Hematopoietic multipotent progenitor cell treated with erythropoietin and hydrocortisone succinate and interleukin-3 and kit ligand, for 8 days (in vitro differentiated cells): ENCODE data around the gene ZNRF3.

ENCODE experiments used
- DNase-seq: peaks from one replicate; pipeline ENCODE4 v3.0.0-alpha.2; 2015

ZNRF3 gene

DNA sequence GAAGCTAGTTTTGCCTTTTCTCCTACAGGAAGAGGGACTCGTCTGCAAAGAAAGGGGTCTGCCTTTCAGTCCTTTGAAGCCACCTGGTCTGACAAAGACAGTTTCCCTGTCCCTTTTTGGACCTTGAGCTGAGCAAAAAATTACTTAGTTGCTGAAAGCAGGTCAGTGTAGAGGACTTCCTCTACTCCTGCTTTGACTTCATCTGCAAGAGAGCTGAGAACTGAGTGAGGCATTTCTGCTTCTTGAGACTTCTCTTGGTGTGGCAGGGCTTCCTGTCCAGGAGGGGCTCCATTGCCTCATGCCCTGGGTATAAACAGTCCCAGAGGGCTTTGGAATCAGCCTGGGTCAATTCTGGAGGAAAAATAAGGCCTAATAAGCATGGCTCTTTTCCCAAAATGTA is 73.1 kb downstream of the ZNRF3 start:
- no peak for DNase-seq

DNA sequence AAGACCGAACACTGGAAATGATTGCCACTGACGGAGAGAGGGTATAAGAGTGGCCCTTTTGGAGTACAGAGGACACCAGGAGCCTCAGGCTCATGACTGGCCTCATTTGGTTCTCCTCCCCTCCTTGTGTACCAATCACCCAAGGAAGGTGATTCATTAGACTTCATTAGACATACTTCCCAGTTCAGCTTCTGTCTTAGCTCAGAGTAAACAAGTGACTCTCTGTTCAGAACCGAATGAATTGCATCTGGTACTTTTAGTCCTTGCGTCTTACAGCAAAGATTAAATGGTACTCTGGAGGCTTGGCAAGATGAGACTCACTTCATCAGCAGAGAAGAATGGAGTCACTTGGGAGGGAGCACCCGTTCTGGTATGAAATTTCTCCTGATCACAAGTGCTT is 75.2 kb downstream of the ZNRF3 start:
- no peak for DNase-seq

DNA sequence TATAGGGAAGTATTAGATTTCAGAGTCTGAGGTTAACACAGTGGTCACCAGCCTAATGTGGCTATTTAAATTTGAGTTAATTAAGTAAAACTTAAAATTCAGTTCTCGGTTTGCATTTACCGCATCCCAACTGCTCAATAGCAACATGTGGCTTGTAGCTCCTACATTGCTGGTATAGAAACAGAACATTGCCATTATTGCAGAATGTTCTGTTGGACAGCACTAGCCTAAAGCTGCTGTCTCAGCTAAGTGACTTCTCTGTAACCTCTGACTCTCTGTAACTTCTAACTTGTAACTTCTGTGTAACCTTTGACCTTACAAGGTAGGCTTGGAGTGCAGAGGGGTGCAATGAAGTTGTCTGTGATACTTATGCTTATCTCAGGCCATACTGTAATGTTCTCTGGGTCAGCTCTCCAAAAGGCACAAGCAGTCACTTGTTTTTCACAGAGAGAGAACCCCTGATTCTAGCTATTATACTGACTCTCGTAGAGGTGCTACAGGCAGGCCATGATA is 78.7 kb downstream of the ZNRF3 start:
- DNase-seq = no peak

DNA sequence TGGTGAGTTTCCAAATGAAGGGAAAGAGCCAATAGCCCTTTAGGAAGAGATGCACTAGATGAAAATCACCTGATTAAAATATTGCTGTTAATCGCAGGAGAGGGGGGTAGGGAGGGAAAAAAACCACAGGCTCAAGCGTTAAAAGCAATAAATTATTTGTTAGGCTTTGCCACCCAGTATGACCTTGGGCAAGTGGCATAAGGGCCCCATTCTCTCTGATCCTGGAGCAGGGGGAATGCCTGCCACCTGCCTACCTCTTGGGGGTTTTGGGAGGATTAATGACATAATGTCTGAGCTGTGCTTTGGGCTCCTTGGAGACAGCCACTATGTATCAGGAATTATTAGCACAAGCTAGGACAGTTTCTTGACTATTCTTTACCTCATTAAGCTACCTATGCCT is 80.0 kb downstream of the ZNRF3 start:
- DNase-seq = no peak

DNA sequence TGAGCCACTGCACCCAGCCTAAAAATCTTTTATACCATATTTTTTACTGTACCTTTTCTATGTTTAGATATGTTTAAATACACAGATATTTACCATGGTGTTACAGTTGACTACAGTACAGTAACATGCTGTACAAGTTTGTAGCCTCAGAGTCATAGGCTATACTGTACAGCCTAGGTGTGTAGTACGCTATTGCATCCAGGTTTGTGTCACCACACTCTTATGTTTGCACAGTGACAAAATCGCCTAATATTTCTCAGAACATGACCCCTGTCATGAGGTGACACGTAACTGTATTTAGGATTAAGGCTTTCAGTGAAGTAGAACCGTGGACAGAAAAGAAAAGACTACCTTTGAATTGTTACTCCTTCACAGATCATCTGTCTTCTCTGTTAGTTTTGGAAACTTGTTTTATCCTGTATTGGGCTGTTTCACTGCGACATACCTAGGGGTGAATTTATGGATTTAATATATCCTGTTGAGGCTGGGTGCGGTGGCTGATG is 83.8 kb downstream of the ZNRF3 start:
- no peak for DNase-seq

DNA sequence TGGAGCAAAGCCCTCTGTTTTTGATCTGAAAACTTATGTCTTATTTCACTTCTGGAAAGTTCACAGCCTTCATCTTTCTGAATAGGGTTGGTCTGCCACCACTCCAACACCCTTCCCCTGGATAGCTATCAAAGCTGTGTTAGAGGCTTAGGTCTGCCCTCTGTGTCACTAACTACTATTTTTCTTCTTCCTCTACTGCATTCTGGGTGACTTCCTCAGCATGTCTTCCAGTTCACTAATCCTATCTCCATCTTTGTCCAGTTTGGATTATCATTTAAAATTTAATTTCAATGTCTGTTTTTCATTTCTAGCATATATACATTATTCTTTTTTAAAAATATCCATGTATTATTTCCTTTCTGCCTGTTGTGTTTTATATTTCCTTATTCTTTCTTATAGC is 84.6 kb downstream of the ZNRF3 start:
- no peak for DNase-seq

DNA sequence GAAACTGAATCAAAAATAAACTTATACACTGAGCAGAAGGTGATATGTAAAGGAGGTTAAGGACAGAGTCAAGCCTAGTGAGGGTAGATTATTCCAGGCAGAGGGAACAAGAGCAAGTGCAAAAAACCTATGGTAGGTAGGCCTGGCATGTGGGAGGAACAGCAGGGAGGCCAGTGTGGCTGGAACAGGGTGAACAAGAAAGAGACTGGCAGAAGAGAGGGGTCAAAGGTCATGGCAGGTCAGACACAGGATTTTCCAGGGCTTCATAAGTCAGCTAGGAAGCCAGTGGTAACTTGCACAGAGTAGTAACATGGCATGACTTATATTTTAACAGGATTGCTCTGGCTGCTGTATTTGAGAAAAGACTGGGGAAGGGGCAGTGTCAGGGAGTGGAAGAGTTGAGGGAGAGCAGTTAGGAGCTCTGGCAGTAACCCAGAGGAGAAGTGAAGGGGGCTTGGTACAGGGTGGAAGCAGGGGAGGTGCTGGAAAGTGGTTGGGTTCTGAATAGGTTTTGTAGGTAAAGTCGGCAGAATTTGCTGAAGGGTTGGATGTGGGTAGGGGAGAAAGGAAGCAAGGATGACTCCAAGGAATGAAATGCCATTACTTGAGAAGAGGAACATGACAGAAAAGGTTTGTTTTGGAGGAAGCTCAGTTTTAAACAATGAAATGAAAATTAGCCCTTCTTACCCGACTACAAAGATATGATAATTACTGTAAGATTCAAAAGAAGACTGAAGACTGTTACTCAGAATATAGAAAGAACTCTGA is 86.2 kb downstream of the ZNRF3 start:
- no peak for DNase-seq

DNA sequence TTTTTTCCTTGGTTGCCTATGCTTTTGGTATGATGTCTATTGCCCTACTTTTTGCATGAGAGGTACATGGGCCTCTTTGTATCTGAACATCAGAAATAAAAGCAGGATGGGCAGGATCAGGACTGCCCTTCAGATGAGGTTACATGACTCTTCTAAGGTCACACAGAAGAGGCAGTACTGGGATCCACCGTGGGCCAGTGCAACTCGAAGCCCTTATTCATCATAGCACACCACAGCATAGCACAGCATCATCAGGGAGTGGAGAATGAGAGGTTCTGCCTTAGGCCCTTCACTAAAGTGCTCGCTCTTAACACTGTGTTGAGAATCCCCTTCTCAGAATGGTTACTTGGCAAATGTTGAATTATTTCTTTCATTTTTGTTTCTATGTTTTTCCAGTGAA is 90.0 kb downstream of the ZNRF3 start:
- DNase-seq = no peak

DNA sequence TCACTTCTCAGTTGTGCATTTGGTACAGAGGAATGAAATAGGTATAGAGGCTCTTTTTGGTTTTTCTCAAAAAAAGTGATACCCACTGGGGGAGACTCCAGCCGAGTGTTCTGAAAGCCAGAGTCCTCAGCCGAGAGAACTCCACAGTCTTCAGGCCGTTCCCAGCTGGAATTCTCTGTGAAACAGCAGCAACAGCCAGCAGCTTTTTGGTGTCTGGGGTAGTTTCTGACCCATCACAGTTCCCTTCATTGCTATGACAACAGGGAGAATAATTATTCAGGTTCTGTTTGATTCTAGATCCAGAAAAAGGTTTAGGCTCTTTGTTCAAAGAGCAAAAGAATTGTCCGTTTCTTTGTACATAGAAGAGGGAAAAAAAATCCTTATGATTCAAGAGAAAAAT is 93.7 kb downstream of the ZNRF3 start:
- DNase-seq = no peak

DNA sequence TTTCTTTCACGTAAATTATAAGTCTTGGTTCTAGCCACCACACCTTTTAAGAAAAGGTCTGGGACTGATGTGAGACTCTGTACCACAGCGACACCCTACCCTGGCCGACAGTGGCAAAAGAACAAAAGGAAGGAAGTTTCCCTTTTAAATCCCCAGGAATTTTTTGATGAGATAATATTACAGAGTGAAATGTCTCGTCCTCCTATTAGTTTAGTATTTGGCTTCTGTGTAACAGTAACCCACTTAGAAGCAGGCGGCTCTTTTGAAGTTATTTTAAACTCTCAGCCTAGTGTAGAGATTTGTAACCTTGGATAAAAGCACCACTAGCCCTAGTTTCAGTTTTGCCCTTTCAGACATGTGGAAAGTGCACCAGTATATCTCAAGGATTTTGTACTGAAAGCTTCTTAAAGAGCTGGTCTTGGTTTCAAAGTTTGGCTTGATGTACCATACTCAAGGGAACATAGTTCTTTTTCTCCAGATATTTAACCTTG is 94.2 kb downstream of the ZNRF3 start:
- DNase-seq = no peak

DNA sequence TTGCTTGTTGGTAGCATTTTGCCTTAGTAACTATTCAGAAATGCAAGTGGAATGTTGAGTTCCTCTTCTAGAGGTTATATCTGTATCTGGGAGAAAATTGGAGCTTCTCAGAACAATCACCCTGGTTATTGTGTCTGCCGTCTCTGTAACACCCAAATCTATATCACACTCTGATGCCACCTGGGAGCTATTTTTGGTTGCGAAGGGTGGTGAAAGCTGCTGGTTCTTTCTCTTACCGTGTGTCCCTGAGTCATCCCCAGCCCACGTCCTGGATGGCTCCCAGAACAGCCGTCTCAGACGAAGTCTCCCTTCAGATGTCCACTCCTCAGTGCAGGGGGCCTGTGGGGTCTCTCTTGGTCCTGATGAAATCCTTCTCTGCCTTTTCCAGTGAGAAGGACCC is 94.8 kb downstream of the ZNRF3 start:
- no peak for DNase-seq

DNA sequence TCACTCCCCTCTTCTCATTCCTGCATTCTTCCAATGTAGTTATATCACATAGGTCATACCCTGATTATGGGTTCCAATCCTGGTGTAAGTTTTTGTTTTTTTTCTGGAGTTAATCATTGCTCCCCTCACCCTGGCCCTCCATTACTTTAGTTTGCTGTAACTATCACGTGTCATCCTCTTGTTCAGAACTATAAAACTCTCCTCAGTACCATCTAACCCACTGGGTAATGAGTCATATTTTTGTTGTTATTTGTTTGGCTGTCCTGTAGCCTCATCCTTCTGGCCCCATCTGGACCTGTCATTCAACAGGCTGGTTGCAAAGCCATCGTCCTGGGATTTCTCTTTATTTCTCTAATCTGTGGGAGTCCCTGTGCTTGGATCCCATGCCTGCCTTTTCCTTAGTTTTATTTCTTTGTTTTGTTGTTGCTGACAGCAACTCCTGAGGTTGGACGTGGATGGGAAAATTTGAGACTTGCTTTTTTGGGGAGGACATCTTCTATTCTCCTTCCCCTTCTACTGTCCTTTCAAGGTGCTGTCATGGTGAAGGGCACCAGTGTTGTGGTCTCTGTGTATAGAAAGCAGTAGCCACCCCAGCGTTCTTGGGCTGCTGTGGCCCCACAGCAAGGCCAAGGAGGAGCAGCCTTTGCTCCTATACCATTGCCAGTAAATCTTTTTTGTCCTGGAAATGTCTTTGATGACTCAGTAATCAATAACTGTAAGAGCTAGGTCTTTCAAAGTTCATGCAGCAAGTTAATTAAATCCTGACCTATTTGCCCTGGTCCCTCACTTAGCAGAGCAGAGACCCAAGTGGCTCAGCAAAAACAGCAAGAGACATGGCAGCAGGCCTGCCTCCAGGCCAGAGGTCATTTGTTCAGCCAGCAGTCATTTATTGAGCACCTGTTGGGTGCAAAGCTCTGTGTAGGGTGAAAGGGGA is 95.8 kb downstream of the ZNRF3 start:
- DNase-seq = no peak

DNA sequence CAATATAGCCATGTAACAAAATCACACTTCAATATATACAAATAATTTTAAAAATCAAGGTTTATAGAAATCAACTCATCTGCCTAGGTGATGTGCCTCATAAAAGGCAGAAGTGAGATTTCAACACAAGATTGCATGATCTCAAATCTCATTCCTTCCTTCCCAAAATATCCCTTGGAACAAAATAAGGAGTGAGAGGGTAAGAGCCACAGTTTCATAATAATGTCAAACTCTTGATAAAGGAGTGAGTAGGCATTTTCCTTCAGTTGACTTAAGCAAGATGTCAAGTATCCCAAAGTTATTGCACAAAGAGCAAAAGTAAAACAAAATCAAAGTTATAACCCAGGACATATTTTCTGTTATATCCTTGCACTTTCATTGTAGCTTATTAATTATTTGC is 97.0 kb downstream of the ZNRF3 start:
- no peak for DNase-seq

DNA sequence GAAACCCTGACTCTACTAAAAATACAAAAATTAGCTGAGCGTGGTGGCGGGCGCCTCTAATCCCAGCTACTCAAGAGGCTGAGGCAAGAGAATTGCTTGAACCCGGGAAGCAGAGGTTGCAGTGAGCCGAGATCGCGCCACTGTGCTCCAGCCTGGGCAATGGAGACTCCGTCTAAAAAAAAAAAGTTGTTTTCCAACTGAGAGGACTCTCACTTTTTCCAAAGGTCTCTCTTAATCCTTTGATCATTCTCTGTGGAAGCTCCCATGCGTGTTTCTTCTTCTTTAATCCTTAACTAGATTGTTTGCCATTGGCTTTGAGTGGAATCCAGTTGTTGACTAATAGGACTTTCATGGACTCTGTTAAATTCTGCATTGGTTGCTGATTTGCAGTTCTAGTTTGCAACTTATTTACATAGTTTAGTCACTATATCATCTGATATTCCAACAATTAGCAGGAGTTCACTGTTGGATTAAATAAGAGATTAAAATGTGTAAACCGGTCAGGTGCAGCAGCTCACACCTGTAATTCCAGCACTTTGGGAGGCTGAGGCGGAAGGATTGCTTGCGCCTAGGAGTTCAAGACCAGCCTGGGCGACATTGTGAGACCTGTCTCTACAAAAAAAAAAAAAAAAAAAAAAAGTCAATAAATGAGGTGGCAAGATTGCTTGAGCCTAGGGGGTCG is 98.6 kb downstream of the ZNRF3 start:
- no peak for DNase-seq

DNA sequence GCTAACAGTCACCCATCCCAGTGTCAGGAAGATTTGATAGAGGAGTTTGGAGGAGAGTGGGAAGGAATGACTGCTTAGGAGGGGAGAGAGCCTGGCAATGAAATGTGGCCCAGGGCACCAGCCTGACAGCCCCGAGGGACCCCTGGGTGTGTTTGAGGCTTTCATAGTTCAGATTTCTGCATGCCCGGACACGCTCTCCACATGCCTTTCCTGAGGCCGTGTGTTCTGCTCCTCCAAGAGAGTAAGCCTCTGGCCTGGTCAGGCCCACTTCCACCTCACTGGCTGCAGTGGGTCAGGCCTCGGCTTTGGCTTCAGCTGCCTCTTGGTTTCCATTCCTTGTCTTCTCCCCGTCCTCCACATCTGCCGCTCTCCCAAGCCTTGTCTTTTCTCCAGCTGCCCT is 99.8 kb downstream of the ZNRF3 start:
- no peak for DNase-seq

DNA sequence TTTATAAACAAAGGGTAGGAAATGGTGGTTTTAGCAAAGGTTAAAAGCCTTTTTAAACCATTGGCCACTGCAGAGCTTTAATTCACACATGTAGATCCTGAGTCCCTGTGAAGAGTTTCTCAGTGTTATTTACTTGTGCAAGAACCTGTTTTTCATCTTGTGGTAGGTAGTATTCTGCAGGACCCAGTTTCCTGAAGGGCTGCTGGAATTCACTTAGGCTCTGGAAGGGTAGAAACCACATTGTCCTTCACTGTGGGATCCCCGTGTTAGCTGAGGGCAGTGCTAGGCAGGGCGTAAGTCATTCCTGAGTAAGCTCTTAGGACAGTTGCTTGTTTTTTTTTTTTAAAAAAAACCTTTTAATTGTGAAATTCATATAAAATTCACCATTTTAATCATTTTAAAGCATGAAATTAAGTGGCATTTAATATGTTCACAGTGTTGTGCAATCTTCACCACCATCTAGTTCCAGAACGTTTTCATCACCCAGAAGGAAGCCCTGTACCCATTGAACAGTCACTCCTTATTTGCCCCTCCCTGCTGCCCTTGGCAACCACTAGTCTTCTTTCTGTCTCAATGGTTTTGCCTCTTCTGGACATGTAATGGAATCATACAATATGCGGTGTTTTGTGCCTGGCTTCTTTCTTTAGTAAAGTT is 100.5 kb downstream of the ZNRF3 start:
- DNase-seq = no peak

DNA sequence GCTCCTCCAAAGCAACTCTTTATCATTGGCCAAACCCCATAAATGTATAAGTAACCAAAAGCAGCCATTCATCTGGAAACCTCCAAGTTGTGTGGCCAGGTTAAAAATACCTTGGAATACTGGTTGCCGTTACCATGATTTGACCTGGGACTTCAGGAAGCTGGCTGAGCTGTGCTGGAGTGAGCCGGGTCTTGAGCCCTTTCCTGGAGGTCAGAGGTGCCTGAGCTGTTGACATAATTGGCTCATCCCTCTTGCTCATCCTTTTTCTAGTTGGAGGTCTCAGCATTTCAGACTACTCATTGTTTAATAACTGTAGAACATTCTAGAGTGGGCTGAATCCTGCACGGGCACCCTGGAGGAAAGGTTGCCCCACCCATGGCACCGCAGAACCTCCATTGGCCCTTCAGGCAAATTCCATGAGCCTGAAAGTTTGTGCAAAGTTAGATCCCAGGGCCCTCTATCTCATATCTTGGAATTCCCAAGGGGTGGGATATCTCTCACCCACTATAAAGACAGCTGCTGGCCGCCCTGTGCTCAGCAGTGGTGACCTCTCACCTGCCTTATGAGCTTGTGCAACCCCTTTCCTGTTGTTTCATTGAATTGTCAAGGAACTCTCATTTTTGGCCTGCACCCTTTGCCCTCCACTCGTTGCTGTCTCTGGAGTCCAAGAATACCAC is 101.2 kb downstream of the ZNRF3 start:
- no peak for DNase-seq

DNA sequence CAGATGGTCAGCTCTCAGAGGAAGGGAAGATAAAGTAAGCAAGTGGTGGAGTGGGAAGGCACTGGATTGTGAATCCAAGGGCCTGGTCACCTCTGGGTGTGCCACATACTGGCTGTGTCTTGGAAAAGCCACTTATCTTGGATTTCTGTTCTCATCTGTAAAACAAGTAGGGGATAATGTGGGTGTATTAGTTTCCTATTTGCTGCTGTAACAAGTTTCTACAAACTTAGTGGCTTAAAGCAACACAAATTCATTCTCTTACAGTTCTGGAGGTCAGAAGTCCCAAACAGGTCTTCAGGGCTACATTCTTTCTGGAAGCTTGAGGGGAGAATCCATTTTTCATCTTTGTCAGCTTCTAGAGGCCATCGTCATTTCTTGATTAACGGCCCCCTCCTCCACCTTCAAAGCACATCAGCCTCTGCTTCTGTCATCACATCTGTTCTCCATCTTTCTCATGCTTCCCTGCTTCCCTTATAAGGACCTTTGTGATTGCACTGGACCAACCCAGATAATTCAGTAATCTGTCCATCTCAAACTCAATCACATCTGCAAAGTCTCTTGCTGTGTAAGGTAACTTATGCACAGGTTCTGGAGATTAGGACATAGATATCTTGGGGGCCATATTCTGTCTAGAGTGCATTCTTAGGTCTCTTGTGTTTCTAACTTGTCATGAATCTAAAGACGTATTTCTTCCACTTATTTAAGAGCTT is 102.4 kb downstream of the ZNRF3 start:
- no peak for DNase-seq

DNA sequence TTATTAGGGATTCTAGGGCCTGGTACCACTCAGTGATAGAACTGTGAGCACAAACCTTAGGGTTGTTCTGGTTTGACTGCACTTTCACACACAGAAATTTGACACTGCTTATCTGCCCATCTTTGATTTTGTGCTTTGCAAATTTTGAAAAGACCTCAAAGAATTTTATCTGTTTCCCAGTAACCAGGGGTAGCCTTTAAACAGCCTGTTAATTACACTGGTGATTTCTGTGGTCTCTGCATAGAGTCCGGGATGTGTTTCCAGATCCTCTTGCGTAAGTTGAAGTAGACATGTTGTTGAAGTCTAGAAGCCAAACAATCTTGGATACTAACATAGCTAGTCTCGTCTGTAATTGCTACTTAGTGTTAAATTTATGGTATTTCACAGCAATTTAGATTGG is 103.0 kb downstream of the ZNRF3 start:
- no peak for DNase-seq

DNA sequence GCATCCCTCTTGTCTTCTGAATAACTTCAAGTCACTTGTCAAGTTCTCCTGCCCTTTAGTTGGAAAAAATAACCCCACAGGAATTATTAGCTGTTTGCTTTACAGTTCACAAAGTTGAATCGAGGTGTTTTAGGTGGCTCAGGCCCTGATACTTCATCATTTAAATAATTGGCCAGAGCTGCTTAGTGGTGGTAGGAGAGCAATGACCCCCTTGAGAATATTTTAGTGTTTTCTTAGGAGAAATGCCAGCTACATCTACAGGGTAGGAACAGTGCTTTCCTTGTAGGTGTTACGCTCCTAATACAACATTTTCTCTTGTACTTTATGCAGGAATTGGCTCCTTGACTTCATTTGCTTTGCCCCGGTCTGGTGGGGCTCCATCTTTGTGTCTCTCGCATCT is 105.1 kb downstream of the ZNRF3 start:
- no peak for DNase-seq

DNA sequence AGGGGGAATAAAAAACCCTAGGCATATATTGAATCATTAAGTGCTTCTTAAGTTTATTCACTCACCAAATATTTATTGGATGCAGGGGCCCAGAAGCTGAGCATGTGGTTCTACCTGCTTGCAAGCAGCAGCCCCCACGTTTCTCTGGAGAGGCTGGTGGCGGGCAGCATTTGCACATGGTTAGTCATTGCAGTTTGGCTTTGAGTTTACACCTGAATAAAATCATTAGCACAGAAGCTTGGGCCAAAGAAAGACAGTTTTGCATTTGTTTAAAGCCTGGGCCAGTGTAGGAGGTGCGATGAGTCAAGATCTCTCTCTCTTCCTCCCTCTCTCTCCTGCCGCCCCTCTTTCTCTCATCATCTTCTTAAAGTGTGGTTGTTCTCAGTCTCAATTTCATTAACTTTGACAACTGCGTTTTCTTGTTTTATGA is 105.7 kb downstream of the ZNRF3 start:
- DNase-seq = no peak
